HG02642 (cell line): ENCODE measurements around the gene ITIH5.

ENCODE experiments used
- ATAC-seq: cut with Tn5 transposase; IDR thresholded peaks from one replicate; pipeline ENCODE4 v1.9.1; 2021; ENCODE audit warnings: mild to moderate bottlenecking; ENCODE audit not compliant: unreplicated experiment, poor library complexity

The ITIH5 gene

GRCh38 chr10:7558036-7558435 is 108.7 kb downstream of the ITIH5 start:
- no peak for ATAC-seq

- ATAC-seq: no peak
Measured at GRCh38 chr10:7553531-7553930, 113.2 kb downstream of the ITIH5 start.

GRCh38 chr10:7551950-7552716 is 114.6 kb downstream of the ITIH5 start:
- ATAC-seq: no peak

- ATAC-seq: no peak
Measured at GRCh38 chr10:7551289-7551688, 115.5 kb downstream of the ITIH5 start.

- ATAC-seq: no peak
Measured at GRCh38 chr10:7550013-7550412, 116.8 kb downstream of the ITIH5 start.

GRCh38 chr10:7547829-7548228 is 118.9 kb downstream of the ITIH5 start:
- no peak for ATAC-seq

- no peak for ATAC-seq
Measured at GRCh38 chr10:7547206-7547605, 119.6 kb downstream of the ITIH5 start.

- ATAC-seq: no peak
Measured at GRCh38 chr10:7546385-7546967, 120.3 kb downstream of the ITIH5 start.

- ATAC-seq: no peak
Measured at GRCh38 chr10:7545792-7546191, 121.0 kb downstream of the ITIH5 start.

GRCh38 chr10:7545261-7545660 is 121.5 kb downstream of the ITIH5 start:
- ATAC-seq: no peak

GRCh38 chr10:7544203-7544602 is 122.6 kb downstream of the ITIH5 start:
- no peak for ATAC-seq

- ATAC-seq: no peak
Measured at GRCh38 chr10:7542189-7542914, 124.4 kb downstream of the ITIH5 start.

GRCh38 chr10:7541137-7542087 is 125.4 kb downstream of the ITIH5 start:
- no peak for ATAC-seq

- no peak for ATAC-seq
Measured at GRCh38 chr10:7538970-7539654, 127.7 kb downstream of the ITIH5 start.

- no peak for ATAC-seq
Measured at GRCh38 chr10:7537126-7537525, 129.6 kb downstream of the ITIH5 start.

- peak; percentile 76 for ATAC-seq
Measured at GRCh38 chr10:7534480-7534852, 132.3 kb downstream of the ITIH5 start.

GRCh38 chr10:7533657-7534479 is 132.9 kb downstream of the ITIH5 start:
- peak; percentile 36 for ATAC-seq

- no peak for ATAC-seq
Measured at GRCh38 chr10:7532723-7533498, 133.9 kb downstream of the ITIH5 start.
